ENCODE results near the gene MLLT10. TPM values are rescaled to one million over a fixed set of nuclear protein-coding genes. Genes with fewer than 3 reads are reported as not detected.

Gene MLLT10
- total RNA-seq, 4 donors from 2014 or later, result 23.5 to 39.7 (median 30.2) TPM

GRCh38 chr10:21525367-21526187, 8.5 kb upstream of the MLLT10 start, which contains the start of gene SKIDA1:
Gene SKIDA1, minus strand, starts transcription at chr10:21525682. Its CDS starts 7,860 bp downstream, at chr10:21517822.
- intact Hi-C loops (cut with DNase I), result no loop called here
- Histone ChIP-seq H3K27ac (replicated peaks in 1 of 4) (peak within 1 kb of the TSS; percentile 97 to 99 (median 99)), H3K4me1 (peaks cover 0 to 55% (median 44%) of the 10 kb centered on the region in 4 donors), H3K9me3 (no peaks in the 10 kb centered on the region), H3K27me3 (no peaks in the 10 kb centered on the region), H3K36me3 (no peaks in the 10 kb centered on the region), H3K4me3 (peak within 1 kb of the TSS; percentile 73 to 83 (median 79))
- no peak for DNase-seq (ENCODE audit: extremely low spot score)
- TF ChIP-seq POLR2A (IDR thresholded peaks at IDR 0.05; ENCODE audit: low read depth), result no peak
- TF ChIP-seq EP300 (IDR thresholded peaks at IDR 0.05), result no peak
- TF ChIP-seq POLR2AphosphoS5 (IDR thresholded peaks at IDR 0.05), result peak; percentile 58 to 74
- WGBS, result under 1% methylated on average over 27 of the region's 64 CpGs

DNA sequence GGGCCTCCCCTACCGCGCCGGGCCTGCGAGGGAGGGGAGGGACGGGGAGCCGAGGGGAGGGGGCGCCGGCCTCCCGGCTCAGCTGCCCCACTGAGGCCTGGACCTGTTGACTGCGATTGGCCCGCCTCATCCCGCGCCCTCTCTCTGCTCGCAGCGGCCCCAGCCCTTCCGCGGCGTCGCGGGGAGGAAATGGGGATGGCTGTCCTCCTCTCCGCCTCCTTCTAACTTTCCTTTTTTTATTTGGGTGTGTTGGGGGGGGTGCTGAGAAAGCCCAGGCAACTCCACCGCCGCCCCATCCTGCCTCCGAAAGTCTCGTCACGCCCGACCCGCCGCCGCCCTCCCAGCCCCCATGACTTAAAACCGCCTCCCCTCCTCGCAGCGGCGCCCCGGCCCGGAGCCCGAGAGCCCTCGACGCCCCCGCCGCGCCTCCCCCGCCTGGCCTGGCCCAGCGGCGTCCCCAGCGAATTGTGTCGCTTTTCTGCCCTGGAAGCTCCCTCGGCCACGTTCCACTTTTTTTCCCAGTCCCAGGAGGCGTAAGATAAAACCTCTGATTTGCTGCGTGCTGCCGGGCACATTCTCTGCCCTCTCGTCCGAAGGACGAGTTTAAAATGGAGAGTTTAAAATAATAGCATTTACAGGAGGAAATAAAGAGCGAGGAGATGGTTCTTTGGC, 7.7 kb upstream of the MLLT10 start:
- Histone ChIP-seq H3K36me3 (no peaks in the 10 kb centered on the region), H3K27ac (replicated peaks in 1 of 4) (peak overlapping the region; percentile 97 to 99 (median 99)), H3K4me1 (peaks cover 0 to 49% (median 39%) of the 10 kb centered on the region in 4 donors), H3K9me3 (no peaks in the 10 kb centered on the region), H3K27me3 (no peaks in the 10 kb centered on the region), H3K4me3 (peak overlapping the region; percentile 73 to 83 (median 79))
- TF ChIP-seq POLR2AphosphoS5 (IDR thresholded peaks at IDR 0.05) (peak; percentile 5 to 33), CTCF (IDR thresholded peaks at IDR 0.05) (no peak)
- DNase-seq (ENCODE audit: extremely low spot score), result no peak
- intact Hi-C loops (cut with DNase I), result no loop called here
- WGBS, result 0% methylated on average over 23 of the region's 56 CpGs

- DNase-seq (ENCODE audit: extremely low spot score), result no peak
- no peaks in the 10 kb centered on the region for H3K27me3 ChIP-seq
- H3K9me3 ChIP-seq, result no peaks in the 10 kb centered on the region
- under 1% methylated on average over 29 of the region's 68 CpGs for WGBS
- intact Hi-C loops (cut with DNase I), result no loop called here
- peak overlapping the region; percentile 97 to 99 (median 99) for H3K27ac ChIP-seq (replicated peaks in 1 of 4)
- peak overlapping the region; percentile 73 to 83 (median 79) for H3K4me3 ChIP-seq
- no peaks in the 10 kb centered on the region for H3K36me3 ChIP-seq
- TF ChIP-seq POLR2AphosphoS5 (IDR thresholded peaks at IDR 0.05) (peak; percentile 31 to 32), CTCF (IDR thresholded peaks at IDR 0.05) (no peak), EP300 (IDR thresholded peaks at IDR 0.05) (no peak), POLR2A (IDR thresholded peaks at IDR 0.05; ENCODE audit: low read depth) (no peak)
- peaks cover 2 to 50% (median 39%) of the 10 kb centered on the region in 4 donors for H3K4me1 ChIP-seq
These were observed 7.0 kb upstream of the MLLT10 start for GRCh38 chr10:21526860-21527597.

DNA sequence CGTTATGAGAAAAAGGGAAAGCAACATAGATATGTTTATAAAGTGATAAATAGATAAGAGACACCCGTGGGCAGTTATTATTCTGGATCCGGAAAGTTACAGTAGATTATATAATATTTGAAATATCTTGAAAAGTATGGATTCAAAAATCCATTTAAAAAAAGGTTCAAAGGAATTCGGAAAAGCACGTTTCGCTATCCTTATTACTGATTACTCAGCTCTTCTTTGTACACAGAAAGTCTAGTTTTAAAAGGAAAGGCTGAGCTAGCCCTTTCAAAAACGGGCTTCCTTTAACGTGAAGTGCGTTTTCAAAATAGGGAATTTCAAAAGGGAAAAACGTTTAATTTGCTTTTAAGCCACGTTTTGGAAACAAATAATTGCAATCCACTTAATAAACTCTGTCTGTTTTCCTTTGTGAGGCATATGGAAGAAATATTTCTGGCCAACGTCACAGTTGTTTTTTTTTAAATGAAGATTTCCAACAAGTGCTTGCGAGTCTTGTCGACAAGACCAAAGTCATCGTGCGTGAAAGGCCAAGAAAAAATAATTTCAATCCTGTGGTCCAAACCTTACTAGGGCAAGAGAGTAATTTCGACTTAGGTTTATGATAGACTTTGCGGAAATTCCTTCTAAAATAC, 6.3 kb upstream of the MLLT10 start:
- peak overlapping the region; percentile 73 to 83 (median 79) for H3K4me3 ChIP-seq
- intact Hi-C loops (cut with DNase I), result no loop called here
- H3K27me3 ChIP-seq, result no peaks in the 10 kb centered on the region
- peaks cover 8 to 53% (median 45%) of the 10 kb centered on the region in 4 donors for H3K4me1 ChIP-seq
- 31% methylated on average over 18 of the region's 18 CpGs for WGBS
- peak overlapping the region; percentile 97 to 99 (median 99) for H3K27ac ChIP-seq (replicated peaks in 1 of 4)
- DNase-seq (ENCODE audit: extremely low spot score), result no peak
- TF ChIP-seq POLR2AphosphoS5 (IDR thresholded peaks at IDR 0.05) (no peak), EP300 (IDR thresholded peaks at IDR 0.05) (no peak), CTCF (IDR thresholded peaks at IDR 0.05) (no peak), POLR2A (IDR thresholded peaks at IDR 0.05; ENCODE audit: low read depth) (no peak)
- H3K36me3 ChIP-seq, result no peaks in the 10 kb centered on the region
- no peaks in the 10 kb centered on the region for H3K9me3 ChIP-seq

Measured in esophagus muscularis mucosa (tissue), 4 donors.